Suprapubic skin (tissue), 3 donors: ENCODE measurements around the gene CALHM1.

ENCODE experiments used
- POLR2A ChIP-seq, 2 donors: fragments of 450-650 bp; IDR thresholded peaks; one replicate each; pipeline ENCODE4 v1.6.1; 2017; ENCODE audit warnings: antibody characterized with exemption in 2 of 2, mild to moderate bottlenecking in 2 of 2, moderate library complexity in 2 of 2
- TF ChIP-seq, protein P1 (sequence below), 2 donors: fragments of 200-600 bp in 1 of 2; fragments of 450-650 bp in 1 of 2; sonication (generic) in 1 of 2; IDR thresholded peaks; one replicate each; pipeline ENCODE4 v1.5.1; 2016 to 2019; ENCODE audit warnings: antibody characterized with exemption in 2 of 2, mild to moderate bottlenecking in 1 of 2, moderate library complexity in 1 of 2

DNA sequence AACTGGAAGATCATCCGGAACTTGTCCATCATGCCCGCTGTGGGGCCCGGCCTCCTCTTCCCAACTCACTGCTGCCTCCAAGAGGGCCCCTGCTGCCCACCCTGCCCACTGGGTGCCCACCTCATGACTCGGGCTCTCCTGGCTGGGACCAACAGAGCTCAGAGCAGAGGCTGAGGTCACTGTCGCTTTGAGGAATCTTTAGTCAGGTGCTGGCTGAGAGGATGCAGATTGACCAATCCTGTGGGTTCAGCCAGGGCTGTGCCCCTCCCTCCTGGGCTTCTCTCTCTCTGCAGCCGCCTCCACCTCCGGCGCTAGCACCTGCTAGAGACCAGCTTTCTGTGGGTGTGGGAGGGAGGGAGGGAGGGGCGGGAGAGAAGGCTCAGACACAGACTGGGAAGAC is at the start of gene CALHM1:
- TF ChIP-seq, protein P1, sequence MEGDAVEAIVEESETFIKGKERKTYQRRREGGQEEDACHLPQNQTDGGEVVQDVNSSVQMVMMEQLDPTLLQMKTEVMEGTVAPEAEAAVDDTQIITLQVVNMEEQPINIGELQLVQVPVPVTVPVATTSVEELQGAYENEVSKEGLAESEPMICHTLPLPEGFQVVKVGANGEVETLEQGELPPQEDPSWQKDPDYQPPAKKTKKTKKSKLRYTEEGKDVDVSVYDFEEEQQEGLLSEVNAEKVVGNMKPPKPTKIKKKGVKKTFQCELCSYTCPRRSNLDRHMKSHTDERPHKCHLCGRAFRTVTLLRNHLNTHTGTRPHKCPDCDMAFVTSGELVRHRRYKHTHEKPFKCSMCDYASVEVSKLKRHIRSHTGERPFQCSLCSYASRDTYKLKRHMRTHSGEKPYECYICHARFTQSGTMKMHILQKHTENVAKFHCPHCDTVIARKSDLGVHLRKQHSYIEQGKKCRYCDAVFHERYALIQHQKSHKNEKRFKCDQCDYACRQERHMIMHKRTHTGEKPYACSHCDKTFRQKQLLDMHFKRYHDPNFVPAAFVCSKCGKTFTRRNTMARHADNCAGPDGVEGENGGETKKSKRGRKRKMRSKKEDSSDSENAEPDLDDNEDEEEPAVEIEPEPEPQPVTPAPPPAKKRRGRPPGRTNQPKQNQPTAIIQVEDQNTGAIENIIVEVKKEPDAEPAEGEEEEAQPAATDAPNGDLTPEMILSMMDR (IDR thresholded peaks at IDR 0.05), result no peak
- TF ChIP-seq POLR2A (IDR thresholded peaks at IDR 0.05), result no peak
